Effector memory CD8-positive, alpha-beta T cell (primary cell): ENCODE data around the gene ABLIM2.

Source experiments
- ATAC-seq: fragments of 150-1000 bp; cut with Tn5 transposase; replicated peaks from 2 replicates; pipeline ENCODE4 v1.10.0; 2021; ENCODE audit warnings: mild to moderate bottlenecking, moderate library complexity
- DNase-seq, 3 experiments: peaks; one replicate each; pipeline ENCODE4 v3.0.0; 2021
- H3K27ac Mint-ChIP-seq, 2 donors: one replicate each; pipeline ENCODE4 v1.8.0; 2022; ENCODE audit warnings: mild to moderate bottlenecking in 2 of 2, mixed read lengths in 2 of 2, moderate library complexity in 2 of 2
- H3K27me3 Mint-ChIP-seq, 2 donors: one replicate each; pipeline ENCODE4 v1.8.0; 2022; ENCODE audit warnings: mixed read lengths in 2 of 2
- H3K36me3 Mint-ChIP-seq: one replicate; pipeline ENCODE4 v1.8.0; 2022; ENCODE audit warnings: mild to moderate bottlenecking, moderate library complexity, mixed read lengths; ENCODE audit not compliant: insufficient read depth
- H3K4me1 Mint-ChIP-seq, 2 donors: one replicate each; pipeline ENCODE4 v1.8.0; 2022; ENCODE audit warnings: low read depth in 2 of 2, mixed read lengths in 2 of 2
- H3K4me3 Mint-ChIP-seq, 2 donors: one replicate each; pipeline ENCODE4 v1.8.0; 2022; ENCODE audit warnings: mild to moderate bottlenecking in 2 of 2, mixed read lengths in 2 of 2, moderate library complexity in 2 of 2
- H3K9me3 Mint-ChIP-seq, 2 donors: one replicate each; pipeline ENCODE4 v1.8.0; 2022; ENCODE audit warnings: mixed read lengths in 2 of 2

Gene ABLIM2

GRCh38 chr4:8198906-8199593 is 40.4 kb upstream of the ABLIM2 start, which contains the start of gene SH3TC1:
SH3TC1 (plus strand) TSS chr4:8199290; CDS start chr4:8205195, 5,905 bp downstream.
- peaks cover 0 to 13% of the 10 kb centered on the region in 2 donors for H3K27me3 Mint-ChIP-seq
- peaks cover 32 to 39% of the 10 kb centered on the region in 2 donors for H3K4me1 Mint-ChIP-seq
- peak within 1 kb of the TSS; percentile 95 to 96 for H3K27ac Mint-ChIP-seq
- ATAC-seq (peak; percentile 88), DNase-seq (peak; percentile 42 to 56 (median 46))
- peaks cover 22% of the 10 kb centered on the region for H3K36me3 Mint-ChIP-seq
- H3K4me3 Mint-ChIP-seq: peak within 1 kb of the TSS; percentile 92
- no peaks in the 10 kb centered on the region for H3K9me3 Mint-ChIP-seq

GRCh38 chr4:8198206-8198905 is 39.7 kb upstream of the ABLIM2 start:
- H3K27ac Mint-ChIP-seq: peak overlapping the region; percentile 95 to 96
- peak overlapping the region; percentile 92 for H3K4me3 Mint-ChIP-seq
- no peaks in the 10 kb centered on the region for H3K9me3 Mint-ChIP-seq
- DNase-seq (no peak), ATAC-seq (no peak)
- peaks cover 22% of the 10 kb centered on the region for H3K36me3 Mint-ChIP-seq
- peaks cover 0 to 18% of the 10 kb centered on the region in 2 donors for H3K27me3 Mint-ChIP-seq
- H3K4me1 Mint-ChIP-seq: peaks cover 35 to 39% of the 10 kb centered on the region in 2 donors

GRCh38 chr4:8197521-8197920 is 38.9 kb upstream of the ABLIM2 start:
- H3K36me3 Mint-ChIP-seq: peaks cover 22% of the 10 kb centered on the region
- no peaks in the 10 kb centered on the region for H3K9me3 Mint-ChIP-seq
- peak overlapping the region in 1 of 2 donors; percentile 17 for H3K4me3 Mint-ChIP-seq
- H3K4me1 Mint-ChIP-seq: peaks cover 41 to 42% of the 10 kb centered on the region in 2 donors
- H3K27ac Mint-ChIP-seq: no peak overlapping the region
- no peak for ATAC-seq
- peaks cover 0 to 22% of the 10 kb centered on the region in 2 donors for H3K27me3 Mint-ChIP-seq
- DNase-seq: no peak

GRCh38 chr4:8195841-8196458 is 37.3 kb upstream of the ABLIM2 start:
- peaks cover 0 to 27% of the 10 kb centered on the region in 2 donors for H3K27me3 Mint-ChIP-seq
- DNase-seq (no peak), ATAC-seq (no peak)
- H3K4me3 Mint-ChIP-seq: no peak overlapping the region
- H3K27ac Mint-ChIP-seq: peak overlapping the region in 1 of 2 donors; percentile 29
- no peaks in the 10 kb centered on the region for H3K9me3 Mint-ChIP-seq
- H3K4me1 Mint-ChIP-seq: peaks cover 28 to 31% of the 10 kb centered on the region in 2 donors
- H3K36me3 Mint-ChIP-seq: peaks cover 19% of the 10 kb centered on the region

- H3K27me3 Mint-ChIP-seq: peaks cover 0 to 29% of the 10 kb centered on the region in 2 donors
- peaks cover 28% of the 10 kb centered on the region in 2 donors for H3K4me1 Mint-ChIP-seq
- peaks cover 19% of the 10 kb centered on the region for H3K36me3 Mint-ChIP-seq
- H3K9me3 Mint-ChIP-seq: no peaks in the 10 kb centered on the region
- no peak overlapping the region for H3K4me3 Mint-ChIP-seq
- H3K27ac Mint-ChIP-seq: no peak overlapping the region
- DNase-seq (no peak), ATAC-seq (no peak)
These were observed 36.8 kb upstream of the ABLIM2 start for GRCh38 chr4:8195431-8195830.

GRCh38 chr4:8194306-8195242 is 36.0 kb upstream of the ABLIM2 start:
- H3K36me3 Mint-ChIP-seq: peaks cover 13% of the 10 kb centered on the region
- H3K27me3 Mint-ChIP-seq: peaks cover 0 to 35% of the 10 kb centered on the region in 2 donors
- no peak for DNase-seq
- no peak overlapping the region for H3K4me3 Mint-ChIP-seq
- H3K4me1 Mint-ChIP-seq: peaks cover 21 to 23% of the 10 kb centered on the region in 2 donors
- ATAC-seq: no peak
- peak overlapping the region in 1 of 2 donors; percentile 62 for H3K27ac Mint-ChIP-seq
- H3K9me3 Mint-ChIP-seq: no peaks in the 10 kb centered on the region

GRCh38 chr4:8192748-8193738 is 34.4 kb upstream of the ABLIM2 start:
- Mint-ChIP-seq H3K27ac (peak overlapping the region in 1 of 2 donors; percentile 63), H3K4me1 (peaks cover 8 to 10% of the 10 kb centered on the region in 2 donors), H3K4me3 (no peak overlapping the region)

GRCh38 chr4:8191136-8191747 is 32.6 kb upstream of the ABLIM2 start:
- H3K36me3 Mint-ChIP-seq: no peaks in the 10 kb centered on the region
- no peak overlapping the region for H3K27ac Mint-ChIP-seq
- H3K9me3 Mint-ChIP-seq: no peaks in the 10 kb centered on the region
- no peak for DNase-seq
- H3K4me1 Mint-ChIP-seq: peaks cover 6 to 8% of the 10 kb centered on the region in 2 donors
- no peak for ATAC-seq
- H3K4me3 Mint-ChIP-seq: no peak overlapping the region
- H3K27me3 Mint-ChIP-seq: peaks cover 12 to 61% of the 10 kb centered on the region in 2 donors

More at GRCh38 chr4:8192748-8193738, 34.4 kb upstream of the ABLIM2 start:
- peak; percentile 89 for ATAC-seq
- peak in 1 of 3 experiments; percentile 25 for DNase-seq
- Mint-ChIP-seq H3K27me3 (peaks cover 7 to 51% of the 10 kb centered on the region in 2 donors), H3K36me3 (peaks cover 3% of the 10 kb centered on the region), H3K9me3 (no peaks in the 10 kb centered on the region)

GRCh38 chr4:8189551-8190466 is 31.2 kb upstream of the ABLIM2 start:
- Mint-ChIP-seq H3K27ac (peak overlapping the region; percentile 27 to 72), H3K9me3 (no peaks in the 10 kb centered on the region), H3K4me3 (no peak overlapping the region), H3K36me3 (no peaks in the 10 kb centered on the region), H3K4me1 (peaks cover 5 to 8% of the 10 kb centered on the region in 2 donors), H3K27me3 (peaks cover 15 to 64% of the 10 kb centered on the region in 2 donors)
- ATAC-seq: no peak
- no peak for DNase-seq

GRCh38 chr4:8188743-8189550 is 30.3 kb upstream of the ABLIM2 start:
- Mint-ChIP-seq H3K36me3 (no peaks in the 10 kb centered on the region), H3K9me3 (no peaks in the 10 kb centered on the region), H3K4me3 (no peak overlapping the region), H3K27me3 (peaks cover 15 to 64% of the 10 kb centered on the region in 2 donors), H3K4me1 (peaks cover 5 to 8% of the 10 kb centered on the region in 2 donors), H3K27ac (peak overlapping the region in 1 of 2 donors; percentile 72)
- DNase-seq: no peak
- ATAC-seq: no peak
